Stimulated activated memory B cell treated with anti-CD40 and anti-IgM and Interleukin-4, amounts not matched to agents 10 μg/mL and 1 μg/mL and 100 μg/mL, for 72 hours (primary cell): ENCODE results near the gene GIPC3.

ENCODE experiments used
- ATAC-seq: fragments of 150-1000 bp; cut with Tn5 transposase; 2 replicates; pipeline ENCODE4 v1.10.0; 2021
- H3K27ac Mint-ChIP-seq: one replicate; pipeline ENCODE4 v1.8.0; 2022; ENCODE audit warnings: mild to moderate bottlenecking, mixed read lengths
- H3K27me3 Mint-ChIP-seq: one replicate; pipeline ENCODE4 v1.8.0; 2022; ENCODE audit warnings: mixed read lengths
- H3K36me3 Mint-ChIP-seq: one replicate; pipeline ENCODE4 v1.8.0; 2022; ENCODE audit warnings: mixed read lengths
- H3K4me1 Mint-ChIP-seq: one replicate; pipeline ENCODE4 v1.8.0; 2022; ENCODE audit warnings: mixed read lengths
- H3K4me3 Mint-ChIP-seq: one replicate; pipeline ENCODE4 v1.8.0; 2022; ENCODE audit warnings: mild to moderate bottlenecking, moderate library complexity, mixed read lengths
- H3K9me3 Mint-ChIP-seq: one replicate; pipeline ENCODE4 v1.8.0; 2022; ENCODE audit warnings: mixed read lengths

Gene GIPC3

DNA sequence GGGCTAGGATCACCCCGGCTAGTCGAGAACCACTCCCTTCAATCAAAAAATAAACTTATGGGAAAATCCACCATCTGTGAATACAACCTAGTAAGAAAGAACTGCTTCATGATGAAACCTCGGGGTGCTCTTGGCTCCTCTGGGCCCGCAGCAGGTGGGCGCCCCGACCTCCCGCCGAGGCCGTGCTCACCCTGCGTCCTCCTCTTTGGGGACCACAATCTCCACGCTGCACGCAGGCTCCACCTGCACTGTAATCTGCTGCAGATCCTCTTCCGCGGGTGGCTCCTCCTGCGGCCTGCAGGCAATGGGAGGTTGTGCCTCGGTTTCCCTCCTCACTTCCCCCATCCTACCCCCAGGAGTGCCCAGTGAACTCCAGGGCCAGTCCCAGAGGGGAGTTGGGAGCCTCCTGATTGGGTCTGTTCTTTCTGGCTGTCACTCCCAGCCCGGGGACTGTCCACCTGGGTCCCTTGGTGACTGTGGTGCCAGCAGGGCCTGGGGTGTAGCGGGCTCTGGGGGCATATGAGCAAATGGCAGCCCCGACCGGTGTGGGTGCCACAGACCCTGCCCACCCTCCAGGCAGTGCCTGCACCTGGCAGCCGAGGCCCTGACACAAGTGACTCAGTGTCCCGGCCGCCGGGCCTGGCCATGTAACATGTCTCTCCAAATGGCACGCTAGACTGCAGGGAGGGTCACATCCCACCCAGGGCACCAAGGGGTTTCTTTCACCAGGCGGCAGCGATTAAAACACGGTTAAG, 56.4 kb downstream of the GIPC3 start:
- no peaks in the 10 kb centered on the region for H3K9me3 Mint-ChIP-seq

DNA sequence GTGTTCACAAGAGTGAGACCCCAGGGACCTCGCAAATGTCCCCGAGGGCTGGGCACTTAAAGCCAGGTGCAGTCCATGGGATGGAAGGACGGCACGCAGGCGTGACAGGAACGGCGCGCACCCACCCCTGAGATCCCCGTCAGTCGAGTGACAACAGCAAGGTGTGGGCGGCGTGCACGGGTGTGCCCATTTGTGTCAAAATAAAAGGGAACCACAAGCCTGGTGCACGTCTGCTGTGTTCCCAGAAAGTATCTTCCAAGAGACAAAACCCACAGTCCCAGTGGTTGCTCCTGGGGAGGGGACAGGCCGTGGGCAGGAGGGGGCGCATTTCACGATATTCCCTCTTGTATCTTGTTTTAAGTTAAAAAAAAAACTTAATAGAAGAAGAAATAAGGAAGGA, 57.0 kb downstream of the GIPC3 start:
- Mint-ChIP-seq H3K36me3 (peaks cover 63% of the 10 kb centered on the region), H3K4me3 (no peak overlapping the region), H3K27ac (no peak overlapping the region), H3K4me1 (no peaks in the 10 kb centered on the region), H3K9me3 (no peaks in the 10 kb centered on the region), H3K27me3 (no peaks in the 10 kb centered on the region)
- no peak for ATAC-seq

More for the DNA sequence above, 56.4 kb downstream of the GIPC3 start:
- Mint-ChIP-seq H3K4me3 (no peak overlapping the region), H3K27me3 (no peaks in the 10 kb centered on the region), H3K4me1 (no peaks in the 10 kb centered on the region), H3K36me3 (peaks cover 61% of the 10 kb centered on the region), H3K27ac (no peak overlapping the region)
- ATAC-seq, result no peak
